HL-60 (cell line): ENCODE results near the gene ARAP3.
A peak's percentile ranks its signal among the peaks of the same experiment; 100 is the strongest.

Experiments used
- DNase-seq, 2 experiments: peaks; one replicate each; pipeline ENCODE4 v3.0.0-alpha.2; 2010 to 2020; ENCODE audit warnings: low read depth in 1 of 2, low spot score in 1 of 2
- H3K27ac ChIP-seq: fragments of 250-450 bp; sonication (Bioruptor Pico); replicated peaks from 2 replicates; pipeline ENCODE4 v1.5.1; 2020; ENCODE audit warnings: mild to moderate bottlenecking, moderate library complexity
- H3K27me3 ChIP-seq: fragments of 250-450 bp; sonication (Bioruptor Pico); 2 replicates; pipeline ENCODE4 v1.5.1; 2021; ENCODE audit warnings: mild to moderate bottlenecking, moderate library complexity; ENCODE audit not compliant: insufficient read depth, poor library complexity, severe bottlenecking
- H3K4me3 ChIP-seq: replicated peaks from 2 replicates; pipeline ENCODE4 v1.5.1; 2011; ENCODE audit warnings: mild to moderate bottlenecking, control low read depth, low read length; ENCODE audit not compliant: insufficient read depth
- GABPA ChIP-seq: IDR thresholded peaks from 2 replicates; pipeline ENCODE4 v1.6.1; 2012; ENCODE audit warnings: low read depth
- POLR2AphosphoS5 ChIP-seq: IDR thresholded peaks from 2 replicates; pipeline ENCODE4 v1.6.1; 2012; ENCODE audit warnings: low read depth
- SPI1 ChIP-seq: IDR thresholded peaks from 2 replicates; pipeline ENCODE4 v1.6.1; 2012; ENCODE audit warnings: low read depth, mild to moderate bottlenecking, borderline replicate concordance
- long read RNA-seq: library from polyadenylated mRNA; unstranded; transcript quantifications from one replicate; pipeline ENCODE4 v2.0.0, GENCODE V29; 2020
- TF ChIP-seq, protein P1 (sequence below): IDR thresholded peaks from 2 replicates; pipeline ENCODE4 v1.6.1; 2012; ENCODE audit warnings: low read depth; ENCODE audit not compliant: insufficient replicate concordance
- TF ChIP-seq, protein P2 (sequence below): IDR thresholded peaks from one replicate; pipeline ENCODE4 v1.5.1; 2011; ENCODE audit warnings: low read length, control low read depth, inconsistent platforms; ENCODE audit not compliant: insufficient read depth

The ARAP3 gene, protein sequence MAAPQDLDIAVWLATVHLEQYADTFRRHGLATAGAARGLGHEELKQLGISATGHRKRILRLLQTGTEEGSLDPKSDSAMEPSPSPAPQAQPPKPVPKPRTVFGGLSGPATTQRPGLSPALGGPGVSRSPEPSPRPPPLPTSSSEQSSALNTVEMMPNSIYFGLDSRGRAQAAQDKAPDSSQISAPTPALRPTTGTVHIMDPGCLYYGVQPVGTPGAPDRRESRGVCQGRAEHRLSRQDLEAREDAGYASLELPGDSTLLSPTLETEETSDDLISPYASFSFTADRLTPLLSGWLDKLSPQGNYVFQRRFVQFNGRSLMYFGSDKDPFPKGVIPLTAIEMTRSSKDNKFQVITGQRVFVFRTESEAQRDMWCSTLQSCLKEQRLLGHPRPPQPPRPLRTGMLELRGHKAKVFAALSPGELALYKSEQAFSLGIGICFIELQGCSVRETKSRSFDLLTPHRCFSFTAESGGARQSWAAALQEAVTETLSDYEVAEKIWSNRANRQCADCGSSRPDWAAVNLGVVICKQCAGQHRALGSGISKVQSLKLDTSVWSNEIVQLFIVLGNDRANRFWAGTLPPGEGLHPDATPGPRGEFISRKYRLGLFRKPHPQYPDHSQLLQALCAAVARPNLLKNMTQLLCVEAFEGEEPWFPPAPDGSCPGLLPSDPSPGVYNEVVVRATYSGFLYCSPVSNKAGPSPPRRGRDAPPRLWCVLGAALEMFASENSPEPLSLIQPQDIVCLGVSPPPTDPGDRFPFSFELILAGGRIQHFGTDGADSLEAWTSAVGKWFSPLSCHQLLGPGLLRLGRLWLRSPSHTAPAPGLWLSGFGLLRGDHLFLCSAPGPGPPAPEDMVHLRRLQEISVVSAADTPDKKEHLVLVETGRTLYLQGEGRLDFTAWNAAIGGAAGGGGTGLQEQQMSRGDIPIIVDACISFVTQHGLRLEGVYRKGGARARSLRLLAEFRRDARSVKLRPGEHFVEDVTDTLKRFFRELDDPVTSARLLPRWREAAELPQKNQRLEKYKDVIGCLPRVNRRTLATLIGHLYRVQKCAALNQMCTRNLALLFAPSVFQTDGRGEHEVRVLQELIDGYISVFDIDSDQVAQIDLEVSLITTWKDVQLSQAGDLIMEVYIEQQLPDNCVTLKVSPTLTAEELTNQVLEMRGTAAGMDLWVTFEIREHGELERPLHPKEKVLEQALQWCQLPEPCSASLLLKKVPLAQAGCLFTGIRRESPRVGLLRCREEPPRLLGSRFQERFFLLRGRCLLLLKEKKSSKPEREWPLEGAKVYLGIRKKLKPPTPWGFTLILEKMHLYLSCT (N-terminal part only)
- long read RNA-seq, result 0 reads

DNA sequence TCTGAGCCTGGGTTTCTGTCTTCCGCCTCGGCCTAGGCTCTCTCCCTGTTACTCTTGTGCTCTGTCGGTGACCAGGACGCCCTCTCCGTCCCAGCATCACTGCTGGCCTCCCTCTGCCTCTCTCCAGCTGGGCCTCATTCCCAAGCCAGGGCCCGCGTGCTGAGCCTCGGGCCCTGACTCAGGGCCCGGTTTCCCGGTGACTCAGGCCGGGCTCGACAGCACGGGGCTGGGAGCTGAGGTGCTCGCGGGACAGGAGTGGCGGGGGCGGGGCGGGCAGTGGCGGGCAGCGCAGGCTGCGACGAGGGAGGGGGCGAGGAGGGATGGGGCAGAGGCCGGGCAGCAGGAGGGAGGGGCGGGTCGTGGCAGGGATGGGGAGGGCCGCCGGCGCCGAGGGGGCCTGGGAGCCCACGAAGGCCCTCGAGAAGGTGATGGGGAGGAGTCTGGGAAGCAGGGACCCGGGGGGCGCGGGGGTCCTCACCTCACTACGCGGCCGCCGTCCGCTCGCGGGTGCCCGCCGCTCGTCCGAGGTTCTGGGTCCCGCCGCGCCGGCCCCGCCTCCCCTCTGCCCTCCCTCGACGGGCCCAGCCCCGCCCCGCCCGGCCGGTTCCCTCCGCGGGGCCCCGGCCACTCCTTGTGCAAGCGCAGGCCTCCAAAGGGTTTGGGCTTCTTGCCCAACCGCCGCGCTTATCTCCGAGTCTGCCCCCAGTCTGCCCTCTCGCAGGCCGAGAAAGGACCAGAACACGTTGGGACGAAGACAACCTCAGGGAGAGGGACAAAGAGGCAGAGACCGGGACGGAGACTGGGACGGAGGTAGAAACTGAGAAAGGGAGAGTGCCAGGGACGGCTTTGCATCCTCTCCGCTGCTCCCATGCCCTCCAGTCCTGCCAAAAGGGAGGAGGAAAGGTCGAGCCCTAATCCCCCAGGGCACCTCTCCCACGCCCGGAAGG lies at the start of gene ARAP3:
TSS of gene ARAP3 (minus strand) at position 536 of the 947 bp plus-strand sequence. CDS start 1,744 bp downstream, outside the sequence.
- Histone ChIP-seq H3K27me3 (no peaks in the 10 kb centered on the region), H3K27ac (peak within 1 kb of the TSS; percentile 82), H3K4me3 (peak within 1 kb of the TSS; percentile 46)
- DNase-seq, result peak; percentile 72 to 87
- peak; percentile 63; the same call in 1 of the 2 replicates for TF ChIP-seq POLR2AphosphoS5
- TF ChIP-seq, protein P1, sequence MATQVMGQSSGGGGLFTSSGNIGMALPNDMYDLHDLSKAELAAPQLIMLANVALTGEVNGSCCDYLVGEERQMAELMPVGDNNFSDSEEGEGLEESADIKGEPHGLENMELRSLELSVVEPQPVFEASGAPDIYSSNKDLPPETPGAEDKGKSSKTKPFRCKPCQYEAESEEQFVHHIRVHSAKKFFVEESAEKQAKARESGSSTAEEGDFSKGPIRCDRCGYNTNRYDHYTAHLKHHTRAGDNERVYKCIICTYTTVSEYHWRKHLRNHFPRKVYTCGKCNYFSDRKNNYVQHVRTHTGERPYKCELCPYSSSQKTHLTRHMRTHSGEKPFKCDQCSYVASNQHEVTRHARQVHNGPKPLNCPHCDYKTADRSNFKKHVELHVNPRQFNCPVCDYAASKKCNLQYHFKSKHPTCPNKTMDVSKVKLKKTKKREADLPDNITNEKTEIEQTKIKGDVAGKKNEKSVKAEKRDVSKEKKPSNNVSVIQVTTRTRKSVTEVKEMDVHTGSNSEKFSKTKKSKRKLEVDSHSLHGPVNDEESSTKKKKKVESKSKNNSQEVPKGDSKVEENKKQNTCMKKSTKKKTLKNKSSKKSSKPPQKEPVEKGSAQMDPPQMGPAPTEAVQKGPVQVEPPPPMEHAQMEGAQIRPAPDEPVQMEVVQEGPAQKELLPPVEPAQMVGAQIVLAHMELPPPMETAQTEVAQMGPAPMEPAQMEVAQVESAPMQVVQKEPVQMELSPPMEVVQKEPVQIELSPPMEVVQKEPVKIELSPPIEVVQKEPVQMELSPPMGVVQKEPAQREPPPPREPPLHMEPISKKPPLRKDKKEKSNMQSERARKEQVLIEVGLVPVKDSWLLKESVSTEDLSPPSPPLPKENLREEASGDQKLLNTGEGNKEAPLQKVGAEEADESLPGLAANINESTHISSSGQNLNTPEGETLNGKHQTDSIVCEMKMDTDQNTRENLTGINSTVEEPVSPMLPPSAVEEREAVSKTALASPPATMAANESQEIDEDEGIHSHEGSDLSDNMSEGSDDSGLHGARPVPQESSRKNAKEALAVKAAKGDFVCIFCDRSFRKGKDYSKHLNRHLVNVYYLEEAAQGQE, result no peak
- TF ChIP-seq, protein P2, sequence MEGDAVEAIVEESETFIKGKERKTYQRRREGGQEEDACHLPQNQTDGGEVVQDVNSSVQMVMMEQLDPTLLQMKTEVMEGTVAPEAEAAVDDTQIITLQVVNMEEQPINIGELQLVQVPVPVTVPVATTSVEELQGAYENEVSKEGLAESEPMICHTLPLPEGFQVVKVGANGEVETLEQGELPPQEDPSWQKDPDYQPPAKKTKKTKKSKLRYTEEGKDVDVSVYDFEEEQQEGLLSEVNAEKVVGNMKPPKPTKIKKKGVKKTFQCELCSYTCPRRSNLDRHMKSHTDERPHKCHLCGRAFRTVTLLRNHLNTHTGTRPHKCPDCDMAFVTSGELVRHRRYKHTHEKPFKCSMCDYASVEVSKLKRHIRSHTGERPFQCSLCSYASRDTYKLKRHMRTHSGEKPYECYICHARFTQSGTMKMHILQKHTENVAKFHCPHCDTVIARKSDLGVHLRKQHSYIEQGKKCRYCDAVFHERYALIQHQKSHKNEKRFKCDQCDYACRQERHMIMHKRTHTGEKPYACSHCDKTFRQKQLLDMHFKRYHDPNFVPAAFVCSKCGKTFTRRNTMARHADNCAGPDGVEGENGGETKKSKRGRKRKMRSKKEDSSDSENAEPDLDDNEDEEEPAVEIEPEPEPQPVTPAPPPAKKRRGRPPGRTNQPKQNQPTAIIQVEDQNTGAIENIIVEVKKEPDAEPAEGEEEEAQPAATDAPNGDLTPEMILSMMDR, result no peak
- no peak for TF ChIP-seq SPI1
- no peak for TF ChIP-seq GABPA

DNA sequence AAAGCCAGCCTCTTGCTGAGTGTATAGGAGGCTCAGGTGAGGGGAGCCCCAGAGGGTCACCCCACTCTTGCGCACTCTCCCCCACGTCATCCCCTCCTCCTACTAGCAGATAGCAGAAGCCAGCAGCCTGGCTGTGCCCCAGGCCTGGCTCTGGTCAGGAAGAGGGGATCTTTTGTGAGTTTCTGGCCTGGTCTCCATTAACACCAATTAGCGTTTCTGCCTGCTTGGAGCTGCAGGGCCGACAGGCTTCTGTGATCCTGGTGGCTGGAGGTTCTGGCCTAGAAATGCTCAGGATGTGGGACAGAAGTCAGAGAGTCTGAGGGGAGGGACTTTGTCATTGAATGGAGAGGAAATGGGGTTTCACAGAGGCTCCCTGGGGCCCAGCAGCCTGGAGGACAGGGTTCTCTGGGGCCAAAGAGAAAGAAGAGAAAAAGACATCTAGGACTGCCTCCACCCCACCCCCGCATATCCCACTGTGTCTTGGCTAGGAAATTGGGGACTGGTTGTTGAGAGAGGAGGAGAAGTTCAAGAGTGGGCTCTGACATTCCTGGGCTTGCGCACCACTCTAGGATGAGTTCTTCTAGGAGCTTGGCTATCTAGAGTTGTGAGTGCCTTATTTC lies 47.5 kb upstream of the ARAP3 start:
- TF ChIP-seq, protein P1, result no peak
- TF ChIP-seq, protein P2, result no peak
- TF ChIP-seq POLR2AphosphoS5 (no peak), GABPA (no peak), SPI1 (no peak)
- DNase-seq, result no peak
- Histone ChIP-seq H3K4me3 (no peak overlapping the region), H3K27ac (no peak overlapping the region), H3K27me3 (no peaks in the 10 kb centered on the region)
